Inflammatory macrophage (primary cell): ENCODE data around the gene MKNK1.
A peak's percentile ranks its signal among the peaks of the same experiment; 100 is the strongest.

Experiments
- DNase-seq, 2 donors: peaks; one replicate each; pipeline ENCODE4 v3.0.0-alpha.2; 2020 to 2022

The MKNK1 gene

DNA sequence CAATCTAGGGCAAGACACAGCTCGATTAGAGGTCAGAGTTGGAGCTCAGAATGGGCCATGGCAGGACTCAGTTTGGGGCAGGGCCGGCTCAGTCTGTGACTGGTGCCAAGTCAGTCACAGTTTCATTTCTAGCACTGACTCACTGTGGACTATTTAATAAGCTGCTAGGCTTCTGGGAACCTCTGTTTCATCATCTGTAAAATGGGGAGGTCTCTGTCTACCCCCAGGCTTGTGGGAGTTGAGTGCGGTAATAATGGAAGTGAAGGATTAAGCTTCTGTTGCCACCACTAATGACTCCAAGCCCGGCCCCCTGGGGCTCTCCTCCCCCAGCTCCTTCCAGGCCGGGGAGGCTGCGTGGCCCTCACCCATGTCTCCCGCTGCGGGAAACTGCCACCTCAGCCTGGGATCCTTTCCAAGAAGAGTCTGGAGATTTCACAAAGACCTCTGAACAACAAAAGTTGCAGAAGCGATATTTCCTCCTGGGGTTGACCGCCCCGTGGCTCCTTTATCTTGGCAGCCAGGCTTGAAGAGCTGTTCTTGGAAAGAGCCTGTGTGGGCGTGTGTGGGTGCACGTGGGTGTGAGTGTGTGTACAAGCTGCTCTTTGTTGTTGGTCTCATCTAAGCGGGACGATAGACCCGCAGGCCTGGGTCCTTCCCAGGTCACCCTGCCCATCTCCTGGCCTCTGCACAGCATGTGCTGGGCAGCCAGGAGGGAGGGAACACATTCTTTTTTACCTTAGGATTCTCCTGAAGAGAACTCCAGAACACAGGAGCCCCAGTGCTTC is 81.7 kb downstream of the MKNK1 start:
- DNase-seq = peak; percentile 73 to 80

DNA sequence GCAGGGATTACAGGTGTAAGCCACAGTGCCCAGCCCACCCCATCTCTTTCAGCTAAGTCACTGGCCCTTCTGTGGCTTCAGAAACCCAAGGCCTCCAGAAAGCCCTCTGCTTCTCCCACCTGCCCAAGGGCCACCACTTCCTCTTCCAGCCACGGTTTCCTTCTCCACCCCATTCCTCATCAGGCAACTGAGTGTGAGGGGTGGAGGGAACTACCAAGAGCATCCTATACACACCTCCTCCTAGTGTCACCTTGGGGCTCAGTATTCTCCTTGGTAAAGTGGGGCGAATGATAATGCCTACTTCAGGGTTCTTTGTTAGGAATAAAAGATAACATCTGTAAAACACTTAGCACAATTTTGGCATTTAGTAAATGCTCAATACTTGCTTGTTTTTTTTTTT is 82.7 kb downstream of the MKNK1 start:
- DNase-seq = no peak

DNA sequence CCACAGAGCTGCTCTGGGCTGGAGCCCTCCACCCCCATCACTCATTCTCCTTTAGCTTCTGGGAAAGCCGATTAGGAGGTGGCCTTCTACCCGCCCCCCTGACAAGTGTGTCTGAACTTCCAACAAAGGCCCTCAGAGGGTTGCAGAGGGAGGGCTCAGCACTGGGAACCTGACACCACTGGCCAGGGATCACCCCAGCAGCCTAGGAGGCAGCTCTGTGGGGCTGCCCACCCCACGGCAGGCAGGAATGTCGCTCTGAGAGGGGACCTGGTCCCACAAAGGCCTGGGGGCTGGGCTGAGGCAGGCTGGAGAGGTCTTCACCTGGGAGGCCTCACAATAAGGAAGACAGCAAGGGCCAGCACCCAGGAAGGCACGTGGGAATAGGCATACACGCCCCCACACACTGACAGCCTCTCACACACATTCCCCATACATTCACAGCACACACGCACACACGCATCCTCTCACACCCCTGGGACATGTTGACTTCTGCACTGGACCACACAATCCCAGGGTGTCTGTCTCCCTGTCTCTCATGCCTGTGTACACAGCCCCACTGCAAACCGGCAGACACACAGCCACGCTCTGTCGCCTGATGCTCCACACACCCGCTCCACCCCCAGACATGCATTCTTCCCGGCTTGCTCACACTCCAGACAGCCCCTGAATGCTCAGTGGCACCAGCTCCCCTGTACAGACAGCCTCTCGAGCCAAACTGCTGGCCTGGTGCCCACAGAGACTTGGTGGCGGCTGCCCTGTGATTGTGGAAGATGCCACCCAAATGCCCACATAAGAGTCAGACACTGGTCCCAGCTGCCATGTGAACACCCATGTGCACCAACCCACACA is 83.8 kb downstream of the MKNK1 start:
- no peak for DNase-seq

DNA sequence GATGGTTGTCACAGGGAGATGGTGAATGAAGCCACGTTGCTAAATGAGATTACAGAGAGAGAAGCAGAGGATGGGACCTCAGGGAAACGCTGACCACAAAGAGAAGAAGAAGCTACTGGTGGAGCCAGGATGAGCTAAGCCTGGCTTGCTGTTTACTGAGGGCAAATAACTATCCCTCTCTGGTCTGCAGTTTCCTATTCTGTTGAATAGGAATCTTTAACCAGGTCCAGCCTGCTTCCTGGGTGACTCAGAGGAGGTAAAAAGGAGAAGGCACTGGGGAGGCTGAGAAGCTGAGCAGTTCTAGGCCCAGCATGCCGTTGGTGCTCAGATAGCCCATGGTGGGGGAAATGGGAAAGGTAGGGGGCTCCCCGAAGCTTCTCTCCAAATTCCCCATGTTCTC is 84.9 kb downstream of the MKNK1 start:
- no peak for DNase-seq

DNA sequence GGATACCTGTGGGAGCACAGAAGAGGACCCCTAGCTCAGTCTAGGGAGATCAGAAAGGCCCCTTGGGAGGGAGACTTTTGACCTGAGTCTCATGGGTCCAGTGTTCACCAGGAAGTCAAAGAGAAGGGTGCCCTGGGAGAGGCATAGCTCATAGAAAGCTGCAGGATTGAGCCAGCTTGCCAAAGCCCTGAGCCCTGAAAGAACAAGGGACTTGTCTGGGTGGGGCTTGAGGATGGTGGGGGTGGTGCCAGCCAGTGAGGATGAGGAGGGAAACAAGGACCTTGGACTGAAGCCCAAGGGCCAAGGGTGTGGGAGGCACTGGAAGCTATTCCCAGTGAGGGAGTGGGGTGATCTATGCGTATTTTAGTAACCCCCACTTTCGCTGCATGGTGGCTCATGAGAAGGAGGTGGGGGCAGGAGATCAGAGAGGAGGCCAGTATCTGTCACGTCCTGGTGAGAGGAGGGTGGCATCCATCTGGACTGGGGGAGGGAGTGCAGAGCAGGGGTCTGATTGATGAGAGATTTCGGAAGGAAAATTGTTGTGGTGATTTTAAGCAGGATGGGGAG is 86.1 kb downstream of the MKNK1 start:
- DNase-seq = no peak

DNA sequence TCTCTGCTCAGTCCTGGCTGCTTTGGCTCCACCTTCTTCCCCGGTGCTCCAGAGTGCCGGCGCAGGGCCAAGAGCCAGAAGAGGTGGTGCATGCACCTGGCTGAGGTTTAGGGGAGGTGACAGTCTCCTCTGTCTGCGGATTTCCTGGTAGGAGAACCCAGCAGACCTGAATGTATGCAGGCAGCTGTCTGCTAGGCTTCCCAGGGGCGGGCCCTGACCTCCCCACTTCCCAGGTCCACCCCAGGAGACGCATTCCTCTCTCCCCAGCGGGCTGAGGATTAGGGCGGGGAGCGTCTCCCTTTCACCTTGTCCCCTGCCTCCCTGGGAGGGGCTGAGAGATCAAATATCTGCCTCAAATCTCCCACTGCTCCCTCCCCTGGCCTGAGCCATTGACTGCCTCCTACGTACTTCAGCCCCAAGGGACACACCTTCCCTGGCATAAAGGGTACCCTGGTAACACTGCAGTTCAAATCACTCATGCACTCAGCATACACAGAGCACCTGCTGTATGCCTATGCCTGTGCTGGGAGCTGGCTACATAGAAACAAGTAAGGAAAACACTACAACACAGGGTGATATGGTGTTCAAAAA is 87.0 kb downstream of the MKNK1 start:
- DNase-seq = no peak

DNA sequence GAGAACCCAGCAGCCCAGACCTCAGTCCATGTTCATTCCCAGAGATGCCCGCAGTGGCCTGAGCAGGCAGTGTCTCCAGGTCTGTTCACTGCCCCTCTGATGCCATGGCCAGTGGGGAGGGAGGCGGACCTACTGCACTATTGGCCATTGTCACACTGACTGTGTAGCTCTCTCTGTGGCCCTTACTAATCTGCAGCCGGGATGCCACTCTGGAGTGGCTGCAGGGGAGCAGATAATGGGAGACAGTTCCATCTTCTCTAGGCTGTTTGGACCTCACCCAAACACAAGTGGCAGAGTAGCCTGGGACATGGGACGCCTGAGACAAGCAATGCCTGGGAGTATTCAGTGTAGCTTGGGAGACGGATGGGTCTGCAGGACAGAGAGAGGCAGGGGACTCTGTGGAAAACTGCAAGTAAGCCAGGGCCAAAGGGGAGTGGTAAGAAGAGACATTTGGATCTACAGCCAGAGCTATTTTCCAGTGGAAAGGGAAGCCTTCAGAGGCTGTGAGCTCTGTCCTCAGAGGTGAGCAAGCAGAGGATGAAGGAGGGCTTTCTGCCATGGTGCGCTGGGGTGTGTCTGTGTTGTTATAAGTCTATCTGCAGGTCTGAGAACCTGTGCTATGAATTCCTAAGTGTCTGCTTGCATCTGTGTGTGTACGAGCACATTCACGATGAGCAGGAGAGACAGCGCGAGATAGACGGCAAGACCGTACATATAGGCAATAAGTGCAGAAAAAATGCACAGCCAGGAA is 87.7 kb downstream of the MKNK1 start:
- no peak for DNase-seq

DNA sequence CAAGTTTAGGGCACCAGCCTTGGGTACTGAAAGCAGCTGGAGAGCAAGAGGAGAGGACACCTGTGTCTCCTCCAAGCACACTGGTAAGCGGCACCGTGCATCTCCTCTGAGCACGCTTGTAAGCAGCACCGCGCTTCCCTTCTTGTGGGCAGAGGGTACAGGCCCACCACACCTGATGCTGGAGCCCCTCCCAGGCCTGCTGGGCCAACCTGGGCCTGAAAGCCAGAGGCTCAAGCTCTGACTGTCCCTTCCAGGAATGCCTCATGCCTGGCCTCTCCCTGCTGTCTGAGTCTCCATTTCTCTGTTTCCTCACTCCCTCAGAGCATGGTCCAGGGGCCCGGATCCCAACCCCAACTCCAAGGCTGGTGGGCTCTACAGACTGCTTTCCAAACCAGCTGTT is 88.5 kb downstream of the MKNK1 start:
- DNase-seq = no peak

DNA sequence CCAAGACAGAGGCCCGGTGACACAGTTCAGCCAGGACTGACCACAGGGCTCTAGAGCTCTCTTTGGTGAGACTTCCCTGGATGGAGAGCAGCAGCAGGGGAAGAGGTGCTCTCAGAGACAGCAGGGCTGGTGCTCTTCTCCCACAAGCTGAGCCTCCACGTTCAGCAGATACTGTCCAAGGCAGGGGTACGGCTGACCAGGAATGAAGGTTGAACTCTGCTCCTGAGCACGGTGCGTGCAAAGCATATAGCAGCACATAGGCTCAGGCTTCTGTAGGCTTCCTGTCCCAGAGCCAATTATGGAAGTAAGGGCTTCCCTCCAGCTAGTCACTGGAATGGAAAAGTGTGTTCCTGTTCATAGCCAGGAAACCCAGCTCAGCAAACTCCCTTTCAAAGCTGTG is 90.5 kb downstream of the MKNK1 start:
- no peak for DNase-seq

DNA sequence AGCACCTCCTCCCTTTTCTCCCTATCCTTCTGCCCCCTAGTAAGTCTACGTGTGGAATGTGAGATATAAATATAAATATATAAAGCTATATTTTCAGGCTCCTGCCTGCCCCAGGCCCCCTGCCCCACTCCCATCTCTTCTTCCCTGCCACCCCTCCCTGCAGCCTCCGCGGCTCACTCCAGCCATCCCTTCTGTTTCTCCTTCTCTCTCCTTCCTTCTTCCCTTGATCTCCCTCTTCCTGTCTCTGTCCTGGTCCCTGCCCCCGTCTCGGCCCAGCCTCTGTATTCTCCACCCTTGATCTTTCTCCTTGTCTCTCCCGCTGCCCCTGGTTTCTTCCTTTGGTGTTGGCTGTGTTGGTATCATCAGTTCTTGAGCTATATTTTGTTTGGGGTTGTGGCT is 91.3 kb downstream of the MKNK1 start:
- DNase-seq = no peak

DNA sequence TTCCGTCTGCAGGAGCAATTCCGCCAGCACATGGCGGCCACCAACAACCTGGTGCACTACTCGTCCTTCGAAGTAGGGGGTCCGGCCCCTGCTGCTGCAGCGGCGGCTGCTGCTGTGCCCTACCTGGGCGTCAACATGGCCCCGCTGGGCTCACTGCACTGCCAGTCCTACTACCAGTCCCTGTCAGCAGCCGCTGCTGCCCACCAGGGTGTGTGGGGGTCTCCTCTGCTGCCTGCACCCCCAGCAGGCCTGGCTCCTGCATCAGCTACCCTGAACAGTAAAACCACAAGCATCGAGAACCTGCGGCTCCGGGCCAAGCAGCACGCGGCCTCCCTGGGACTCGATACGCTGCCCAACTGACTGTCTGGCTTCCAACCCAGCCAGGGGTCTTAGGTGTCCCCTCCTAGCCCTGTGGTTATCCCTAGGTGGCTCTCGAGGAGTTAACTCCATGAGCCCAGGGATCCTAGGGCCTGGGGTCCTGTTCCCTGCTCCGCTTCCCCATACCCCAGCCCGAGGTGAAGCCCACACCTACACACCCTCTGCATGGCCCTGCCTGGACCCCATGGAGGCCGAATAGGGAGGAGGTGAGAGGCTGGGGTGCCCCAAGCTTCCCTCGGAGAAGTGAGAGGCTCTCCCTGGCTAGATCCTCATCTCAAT is 91.8 kb downstream of the MKNK1 start:
- DNase-seq = no peak

DNA sequence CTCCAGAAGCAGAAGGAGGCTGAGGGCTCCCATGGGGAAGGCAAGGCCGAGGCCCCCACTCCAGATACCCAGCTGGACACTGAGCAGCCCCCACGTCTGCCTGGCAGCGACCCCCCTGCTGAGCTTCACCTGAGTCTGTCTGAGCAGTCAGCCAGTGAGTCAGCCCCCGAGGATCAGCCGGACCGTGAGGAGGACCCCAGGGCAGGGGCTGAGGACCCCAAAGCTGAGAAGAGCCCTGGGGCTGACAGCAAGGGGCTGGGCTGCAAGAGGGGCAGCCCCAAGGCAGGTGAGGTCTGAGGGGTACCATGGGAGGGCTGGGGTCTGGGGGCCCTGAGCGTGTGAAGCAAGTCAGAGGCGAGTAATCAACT is 93.1 kb downstream of the MKNK1 start:
- no peak for DNase-seq

DNA sequence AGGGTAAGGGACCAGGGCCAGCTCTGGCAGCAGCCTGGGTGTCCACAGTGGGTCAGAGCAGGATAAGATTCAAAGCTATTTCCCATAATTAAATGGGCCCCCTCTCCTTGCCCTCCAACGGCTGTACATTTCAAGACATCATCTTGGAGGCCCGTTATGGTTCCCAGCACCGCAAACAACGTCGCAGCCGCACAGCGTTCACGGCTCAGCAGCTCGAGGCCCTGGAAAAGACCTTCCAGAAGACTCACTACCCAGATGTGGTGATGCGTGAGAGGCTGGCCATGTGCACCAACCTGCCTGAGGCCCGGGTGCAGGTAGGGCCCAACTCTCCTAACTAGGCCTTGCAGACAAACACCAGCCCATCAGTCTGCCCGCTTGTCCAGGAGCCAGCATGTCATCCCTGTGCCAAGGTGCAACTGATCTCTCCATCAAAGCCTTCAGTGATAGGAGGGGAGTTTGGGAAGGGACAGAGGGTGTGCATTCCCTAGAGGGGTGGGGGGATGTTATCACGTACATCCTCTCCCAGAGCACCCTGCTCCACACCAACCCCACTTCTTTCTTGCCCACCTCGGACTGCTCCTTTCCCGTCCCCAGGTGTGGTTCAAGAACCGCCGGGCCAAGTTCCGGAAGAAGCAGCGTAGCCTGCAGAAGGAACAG is 93.6 kb downstream of the MKNK1 start:
- DNase-seq = no peak

DNA sequence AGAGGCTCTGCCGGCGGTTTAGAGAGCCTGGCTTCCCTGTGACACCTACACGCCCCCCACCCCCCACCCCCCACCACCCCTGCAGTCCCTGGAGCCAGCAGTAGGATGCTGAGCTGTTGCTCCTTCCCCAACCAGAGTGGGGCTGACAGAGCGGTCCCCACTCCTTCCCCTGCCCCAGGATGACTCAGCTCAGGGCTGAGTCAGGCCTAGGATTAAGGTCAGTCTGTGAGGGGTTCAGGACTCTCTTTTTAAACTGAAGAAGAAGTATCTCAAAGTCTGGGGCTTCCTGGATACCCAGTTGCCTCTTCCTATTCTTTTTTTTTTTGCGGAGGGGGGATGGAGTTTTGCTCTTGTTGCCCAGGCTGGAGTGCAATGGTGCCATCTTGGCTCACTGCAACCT is 95.3 kb downstream of the MKNK1 start:
- DNase-seq = peak; percentile 23 to 43
